HepG2 (cell line): ENCODE data around the gene TLR6. TPM values are rescaled to one million over a fixed set of nuclear protein-coding genes. Genes with fewer than 3 reads are reported as not detected.

Experiments
- ARNT2 ChIP-seq: sonication (generic); formaldehyde crosslinking; IDR thresholded peaks from 2 replicates; pipeline ENCODE4 v1.8.0; 2022; ENCODE audit warnings: mild to moderate bottlenecking, low read depth, missing genetic modification reagents, moderate library complexity
- ISL2 ChIP-seq: sonication (generic); formaldehyde crosslinking; IDR thresholded peaks from 2 replicates; pipeline ENCODE4 v1.5.0; 2020; ENCODE audit warnings: missing genetic modification reagents
- ZBTB7B ChIP-seq: sonication (generic); formaldehyde crosslinking; IDR thresholded peaks from 2 replicates; pipeline ENCODE4 v1.4.0; 2020; ENCODE audit warnings: missing genetic modification reagents
- ZMAT3 ChIP-seq: sonication (generic); formaldehyde crosslinking; conservative IDR thresholded peaks from 2 replicates; pipeline ENCODE4 v1.7.0; 2021; ENCODE audit warnings: missing genetic modification reagents
- ZNF318 ChIP-seq: sonication (generic); formaldehyde crosslinking; IDR thresholded peaks from 2 replicates; pipeline ENCODE4 v1.4.0; 2020; ENCODE audit warnings: mild to moderate bottlenecking, missing genetic modification reagents
- ZNF761 ChIP-seq: sonication (generic); formaldehyde crosslinking; conservative IDR thresholded peaks from 2 replicates; pipeline ENCODE4 v1.4.0; 2020; ENCODE audit warnings: mild to moderate bottlenecking, missing genetic modification reagents
- polyA plus RNA-seq, 8 experiments: library from polyadenylated mRNA; depleted of rRNA in 3 of 8; stranded (reverse) in 7 of 8; unstranded in 1 of 8; fragments of >200 nt; fragmentation: Illumina TruSeq in 4 of 8; extraction: Trizol in 4 of 8; gene quantifications; 2 replicates each; pipeline versions ENCODE4 v1.2.1 to v1.2.3, GENCODE V29; 2011 to 2016; ENCODE audit warnings: low read depth in 4 of 8, missing spikeins in 1 of 8, mixed read lengths in 1 of 8; ENCODE audit not compliant: insufficient read depth in 1 of 8
- total RNA-seq, 5 experiments: library from RNA; depleted of rRNA; stranded (reverse); fragments of >200 nt; fragmentation: Illumina TruSeq; extraction: Trizol; gene quantifications; 2 replicates each; pipeline ENCODE4 v1.2.3, GENCODE V29; 2016; ENCODE audit warnings: low read depth in 1 of 5

TLR6 gene
- total and polyA plus RNA-seq, 2 of the 13 experiments (the other 11 are each of a cell fraction or from before 2014, with no cell fraction given), result 0.33 to 0.71 TPM

GRCh38 chr4:38785041-38785790 is 71.4 kb downstream of the TLR6 start (continued):
- TF ChIP-seq ZNF318, result no peak
- no peak for TF ChIP-seq ISL2 (CRISPR knock-in tag)
- TF ChIP-seq ZBTB7B (CRISPR knock-in tag), result no peak
- no peak for TF ChIP-seq ZNF761
- TF ChIP-seq ARNT2 (CRISPR knock-in tag), result no peak
- no peak for TF ChIP-seq ZMAT3 (CRISPR knock-in tag)
